Embryonic facial prominence (tissue), 1 donor: ENCODE data around the gene FOXI1.
"Not testable (repeated sequence)": the region's sequence is repeated elsewhere in the genome, so short reads cannot be mapped to it uniquely, and the experiment has no call there.

Experiments
- DNase-seq: peaks from one replicate; pipeline ENCODE4 v3.0.0-alpha.2; 2016; ENCODE audit errors: extremely low spot score

Gene FOXI1

GRCh38 chr5:170092455-170093101 is 13.1 kb upstream of the FOXI1 start:
- DNase-seq = no peak

DNA sequence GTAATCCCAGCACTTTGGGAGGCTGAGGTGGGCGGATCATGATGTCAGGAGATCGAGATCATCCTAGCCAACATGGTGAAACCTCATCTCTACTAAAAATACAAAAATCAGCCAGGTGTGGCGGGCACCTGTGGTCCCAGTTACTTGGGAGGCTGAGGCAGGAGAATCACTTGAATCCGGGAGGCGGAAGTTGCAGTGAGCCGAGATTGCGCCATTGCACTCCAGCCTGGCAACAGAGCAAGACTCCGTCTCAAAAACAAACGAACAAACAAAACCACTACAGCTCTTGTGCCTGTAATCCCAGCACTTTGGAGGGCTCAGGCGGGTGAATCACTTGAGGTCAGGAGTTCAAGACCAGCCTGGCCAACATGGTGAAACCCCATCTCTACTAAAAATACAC is 11.4 kb upstream of the FOXI1 start:
- DNase-seq = not testable (repeated sequence)

DNA sequence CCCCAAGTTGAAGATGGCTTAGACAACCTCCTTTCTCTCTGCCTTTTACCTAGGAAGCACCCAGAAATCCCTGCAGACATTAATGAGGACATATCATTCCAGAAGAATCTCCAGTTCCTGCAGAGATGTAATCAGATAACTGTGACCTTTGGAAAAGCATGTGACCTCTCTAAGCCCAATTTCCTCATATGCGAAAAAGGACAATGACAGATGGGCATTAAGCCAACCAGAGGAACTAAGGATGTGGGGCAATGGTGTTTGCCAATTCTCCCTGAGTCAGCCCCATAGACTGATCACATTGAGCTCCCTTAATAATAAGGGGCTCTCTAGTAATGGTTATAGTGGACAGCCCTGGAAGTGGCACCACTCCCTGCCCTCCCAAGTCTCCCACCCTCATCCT is 10.1 kb upstream of the FOXI1 start:
- DNase-seq = no peak

- no peak for DNase-seq
Observed at GRCh38 chr5:170097934-170098333, 7.8 kb upstream of the FOXI1 start.

DNA sequence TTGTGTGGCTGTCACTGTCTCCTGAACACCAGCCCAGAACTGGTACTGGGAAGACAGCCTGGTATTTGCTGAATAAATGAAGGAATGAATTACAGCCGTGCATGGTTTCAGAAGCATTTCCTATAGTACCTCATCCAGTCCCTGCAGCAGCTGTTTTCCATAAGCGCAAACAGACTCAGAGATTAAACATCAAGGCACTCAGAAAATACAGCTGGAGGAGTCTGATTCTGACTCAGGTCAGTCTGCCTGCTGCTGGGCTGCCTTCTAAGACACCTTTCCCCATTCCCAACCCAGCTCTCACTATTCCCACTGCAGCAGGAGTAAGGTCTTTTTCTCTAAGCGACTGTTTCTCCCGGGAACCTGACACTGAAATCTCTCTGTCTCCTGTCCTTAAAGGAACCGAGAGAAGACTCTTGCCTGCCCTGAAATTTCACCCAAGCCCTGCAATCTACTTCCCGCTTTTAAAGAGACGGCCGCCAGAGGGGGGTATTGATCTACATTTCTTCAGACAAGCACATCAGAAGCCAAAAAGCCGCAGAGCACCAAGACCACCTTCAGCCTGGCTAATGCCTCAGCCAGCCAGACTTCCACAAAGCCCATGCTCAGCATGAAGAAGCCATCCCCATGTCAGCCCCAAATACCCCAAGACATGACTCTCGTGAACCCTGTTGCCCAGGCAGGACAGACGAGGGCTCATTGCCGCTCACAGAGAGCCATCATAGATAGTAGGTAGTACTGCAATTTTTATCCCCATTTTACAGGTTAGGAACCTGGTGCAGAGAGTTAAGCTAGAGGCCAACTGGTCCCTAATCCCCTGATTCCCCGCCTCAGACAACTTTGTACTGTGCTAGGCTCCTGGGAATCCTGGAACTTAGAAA is 5.4 kb upstream of the FOXI1 start:
- DNase-seq = peak; percentile 78

GRCh38 chr5:170103447-170103846 is 2.2 kb upstream of the FOXI1 start:
- DNase-seq = no peak

DNA sequence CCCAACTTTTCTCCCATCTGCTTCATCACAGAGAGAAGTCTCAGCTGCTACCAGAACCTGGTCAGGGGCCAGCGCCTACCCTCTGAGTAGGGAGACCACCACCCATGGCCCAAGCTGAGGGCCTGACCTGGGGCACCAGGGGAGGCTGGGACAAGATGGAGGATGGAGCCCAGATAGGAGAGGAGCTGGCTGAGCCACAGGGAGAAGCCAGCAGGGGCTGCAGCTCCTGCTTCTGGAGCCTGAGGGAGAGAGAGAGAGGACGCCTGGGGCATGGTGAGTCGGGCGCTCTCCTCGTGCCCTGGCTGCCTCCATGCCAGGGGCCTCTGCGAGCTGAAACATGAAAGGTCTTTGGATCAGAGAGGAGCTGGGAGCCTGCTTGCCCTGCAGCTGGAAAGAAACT is 1.4 kb upstream of the FOXI1 start:
- DNase-seq = no peak

GRCh38 chr5:170104710-170105109 is 987 bp upstream of the FOXI1 start:
- no peak for DNase-seq

DNA sequence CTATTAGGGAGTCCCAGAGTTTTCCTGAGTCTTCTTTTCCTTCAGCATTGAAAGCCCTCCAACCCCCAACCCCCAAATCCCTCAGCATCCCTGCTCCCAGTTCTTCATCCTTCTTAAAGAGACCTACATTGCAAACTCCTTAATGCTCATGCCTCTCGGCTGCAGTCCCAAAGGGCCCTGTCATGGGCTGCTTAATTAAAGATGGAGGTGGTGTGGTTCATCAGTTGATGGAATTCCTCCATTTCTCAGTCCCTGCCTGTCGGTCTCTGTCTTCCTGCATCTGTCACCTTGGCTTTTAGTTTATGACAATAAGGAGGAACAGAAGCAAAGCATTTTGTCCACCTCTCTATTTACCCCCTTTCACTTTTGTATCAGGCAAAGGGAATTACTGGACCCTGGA is 2.0 kb downstream of the FOXI1 start:
- no peak for DNase-seq

- DNase-seq = no peak
Observed at GRCh38 chr5:170108266-170108785, 2.6 kb downstream of the FOXI1 start.

DNA sequence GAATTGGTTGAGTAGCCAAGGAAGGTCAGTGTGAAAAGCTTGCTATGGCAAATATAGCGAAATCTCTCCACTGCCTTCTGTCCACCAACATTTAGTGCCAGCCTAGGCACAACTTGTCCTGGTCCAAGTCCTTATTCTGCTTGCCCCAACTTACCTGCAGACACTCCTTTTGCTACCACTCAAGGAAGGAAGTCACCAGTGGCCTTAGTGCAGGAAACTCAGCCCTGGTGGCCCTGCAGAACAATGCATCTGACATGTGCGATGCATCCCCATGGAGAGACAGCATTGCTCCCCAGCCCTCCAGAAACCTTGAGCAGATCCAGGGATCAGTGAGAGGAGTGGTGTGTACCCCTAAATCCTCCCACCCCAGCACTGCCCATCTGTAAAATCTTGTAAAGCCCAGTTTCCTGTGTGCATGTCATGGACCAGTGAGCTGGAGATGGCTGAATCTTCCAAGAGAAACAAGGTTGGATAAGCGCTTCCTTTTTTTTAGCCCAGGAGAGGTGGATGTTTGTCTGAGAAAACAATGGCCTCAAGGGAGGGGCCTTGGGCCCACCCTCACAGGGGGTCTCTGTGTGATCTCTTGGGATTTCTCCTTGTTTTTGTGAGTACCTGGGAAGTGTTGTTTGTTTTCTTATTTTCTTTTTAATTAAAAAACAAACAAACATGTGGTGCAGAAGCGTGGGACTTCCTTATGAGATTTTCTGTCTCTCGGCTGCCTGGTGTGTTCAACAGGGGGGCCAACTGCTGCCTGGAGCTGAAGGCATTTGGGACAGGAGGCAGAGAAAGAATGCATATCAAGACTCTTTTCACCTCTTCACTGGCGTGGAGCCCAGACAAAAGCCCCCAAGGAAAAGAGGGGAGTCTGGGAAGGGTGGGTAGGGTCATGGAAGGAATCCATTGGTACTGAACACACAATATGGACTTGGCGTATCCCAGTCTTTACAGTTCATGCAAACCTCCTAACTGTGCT is 3.6 kb downstream of the FOXI1 start:
- DNase-seq = no peak

DNA sequence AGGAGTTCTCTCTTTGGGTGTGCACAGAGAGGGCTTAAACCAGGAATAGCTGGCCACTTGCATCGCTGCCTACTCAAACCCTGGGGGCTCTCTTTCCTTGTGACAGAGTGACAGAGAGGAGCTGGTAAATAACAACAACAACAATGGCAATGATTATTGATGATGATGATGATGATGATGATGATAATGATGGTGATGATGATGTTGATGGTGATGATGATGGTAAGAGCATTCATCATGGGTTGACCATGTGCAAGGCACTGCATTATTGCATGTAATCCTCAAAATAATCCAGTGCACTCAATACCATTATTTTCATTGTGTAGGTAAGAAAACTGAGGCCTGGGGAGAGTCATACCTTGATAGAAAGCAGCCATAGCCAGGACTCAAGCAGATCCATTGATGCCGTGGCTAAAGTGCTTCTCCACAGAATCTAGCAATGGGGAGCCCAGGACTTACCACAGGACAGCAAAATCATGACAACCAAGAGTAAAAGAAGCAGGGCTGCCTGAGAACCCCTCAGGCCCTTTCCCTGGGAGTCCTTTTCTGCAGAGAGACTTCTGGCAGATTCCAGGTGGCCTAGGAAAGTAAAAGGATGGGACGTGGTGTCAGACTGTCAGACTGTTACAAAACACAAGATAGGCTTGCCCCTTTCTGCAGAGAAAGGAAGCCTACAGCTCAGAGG is 4.8 kb downstream of the FOXI1 start:
- no peak for DNase-seq

DNA sequence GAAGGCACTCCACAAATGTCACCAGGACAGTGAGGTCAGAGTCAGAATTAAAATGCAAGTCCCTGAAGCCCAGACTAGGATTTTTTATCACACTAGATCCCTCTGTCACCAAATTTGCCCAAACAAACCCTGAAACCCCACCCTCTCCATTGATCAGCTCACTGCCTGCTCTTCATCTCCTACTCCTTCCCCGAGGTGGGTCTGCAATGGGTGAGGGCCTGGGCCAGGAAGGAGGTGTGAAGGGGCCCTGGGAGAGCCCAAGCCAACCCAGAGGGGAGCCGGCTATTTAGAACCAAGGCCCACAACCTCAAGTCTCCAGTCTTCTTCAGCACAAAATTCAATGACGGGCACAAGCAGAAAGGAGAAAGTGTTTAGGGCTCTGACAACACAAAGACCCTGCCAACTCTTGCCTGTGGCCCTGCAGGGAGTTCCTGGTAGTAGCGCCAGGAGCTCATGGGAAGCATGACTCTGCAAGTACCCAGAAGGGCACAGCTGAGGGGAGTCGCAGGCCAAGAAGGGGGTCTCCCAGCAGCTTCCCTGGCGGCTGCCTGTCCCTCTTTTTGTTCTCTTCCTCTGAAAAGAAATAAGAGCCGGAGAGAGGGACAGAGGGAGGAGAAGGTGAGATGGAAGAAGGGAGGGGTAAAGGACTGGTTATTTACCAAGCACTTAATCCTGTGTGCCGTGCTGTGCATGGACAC is 5.5 kb downstream of the FOXI1 start:
- DNase-seq = no peak

GRCh38 chr5:170112876-170113521 is 7.3 kb downstream of the FOXI1 start:
- DNase-seq = no peak

DNA sequence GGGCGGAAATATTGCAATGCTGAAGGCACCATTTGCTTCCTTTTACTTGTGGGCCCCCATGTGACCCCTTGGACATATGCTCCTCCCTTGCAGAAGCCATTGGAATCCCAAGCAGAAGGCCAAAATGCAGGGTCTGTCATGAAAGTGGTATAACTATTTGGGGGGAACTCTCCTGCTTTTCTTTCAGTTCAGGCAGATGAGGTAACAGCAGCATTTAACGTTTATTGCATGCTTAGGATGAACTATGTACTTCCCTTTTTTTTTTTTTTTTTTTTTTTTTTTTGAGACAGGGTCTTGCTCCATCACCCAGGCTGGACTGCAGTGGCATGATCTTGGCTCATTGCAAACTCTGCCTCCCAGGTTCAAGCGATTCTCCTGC is 7.8 kb downstream of the FOXI1 start:
- DNase-seq = no peak

GRCh38 chr5:170114271-170114670 is 8.6 kb downstream of the FOXI1 start:
- no peak for DNase-seq

- DNase-seq = no peak
Observed at GRCh38 chr5:170115925-170116324, 10.2 kb downstream of the FOXI1 start.

DNA sequence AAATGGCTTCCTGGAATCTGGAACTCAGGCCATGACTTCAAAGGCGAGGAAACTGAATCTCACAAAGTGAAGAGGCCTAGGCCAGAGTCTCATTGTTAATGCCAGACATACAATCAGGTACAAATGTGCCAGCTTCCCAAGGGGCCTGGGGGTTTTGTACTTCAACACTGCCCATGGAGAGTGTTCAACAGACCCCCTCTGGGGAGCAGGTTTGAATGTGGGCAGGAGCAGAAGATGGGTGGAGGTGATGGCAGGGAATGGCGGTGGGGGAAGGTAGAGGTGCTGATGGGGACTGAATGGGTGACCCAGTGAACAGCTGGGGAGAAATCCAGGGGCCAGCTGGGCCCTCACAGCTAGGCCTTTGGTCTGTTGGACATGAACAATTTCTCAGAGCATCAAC is 12.0 kb downstream of the FOXI1 start:
- DNase-seq = no peak

DNA sequence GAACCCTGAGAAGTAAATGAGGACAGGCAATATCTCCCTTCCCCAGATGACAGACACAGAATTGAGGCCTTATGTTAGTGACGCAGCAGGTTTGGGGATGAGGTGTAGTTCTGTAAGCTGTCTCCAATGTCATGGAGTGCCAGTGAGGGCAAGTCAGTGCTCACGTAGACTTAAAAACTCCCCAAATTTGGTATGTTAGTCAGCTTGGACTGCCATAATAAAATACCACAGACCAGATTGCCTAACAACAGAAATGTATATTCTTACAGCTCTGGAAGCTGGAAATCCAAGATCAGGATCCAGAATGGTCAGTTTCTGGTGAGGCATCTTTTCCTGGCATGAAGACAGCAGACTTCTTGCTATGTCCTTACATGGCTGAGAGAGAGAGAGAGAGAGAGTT is 14.9 kb downstream of the FOXI1 start:
- DNase-seq = no peak

GRCh38 chr5:170121321-170121720 is 15.6 kb downstream of the FOXI1 start:
- DNase-seq = no peak
